ENCODE data around the gene MMP7.

MMP7 gene

GRCh38 chr11:102494216-102494615 lies 36.3 kb downstream of the MMP7 start:
- DNase-seq (ENCODE audit: low spot score), result peak; percentile 93

- peak; percentile 94 for DNase-seq (ENCODE audit: low spot score)
Observed at GRCh38 chr11:102493524-102493923, 37.0 kb downstream of the MMP7 start.

- no peak for DNase-seq (ENCODE audit: low spot score)
Observed at GRCh38 chr11:102491969-102492368, 38.6 kb downstream of the MMP7 start.

- DNase-seq (ENCODE audit: low spot score), result peak; percentile 30
Observed at GRCh38 chr11:102489186-102490145, 41.1 kb downstream of the MMP7 start.

- no peak for DNase-seq (ENCODE audit: low spot score)
Observed at GRCh38 chr11:102488208-102488607, 42.3 kb downstream of the MMP7 start.

- no peak for DNase-seq (ENCODE audit: low spot score)
Observed at GRCh38 chr11:102487214-102487613, 43.3 kb downstream of the MMP7 start.

GRCh38 chr11:102486584-102486983 lies 44.0 kb downstream of the MMP7 start:
- DNase-seq (ENCODE audit: low spot score), result no peak

- DNase-seq (ENCODE audit: low spot score), result no peak
Observed at GRCh38 chr11:102485095-102485722, 45.3 kb downstream of the MMP7 start.

- DNase-seq (ENCODE audit: low spot score), result no peak
Observed at GRCh38 chr11:102482433-102482832, 48.1 kb downstream of the MMP7 start.

GRCh38 chr11:102479733-102480132 lies 50.8 kb downstream of the MMP7 start:
- DNase-seq (ENCODE audit: low spot score), result no peak

- DNase-seq (ENCODE audit: low spot score), result no peak
Observed at GRCh38 chr11:102478673-102479299, 51.8 kb downstream of the MMP7 start.

GRCh38 chr11:102476812-102477211 lies 53.7 kb downstream of the MMP7 start:
- peak; percentile 74 for DNase-seq (ENCODE audit: low spot score)

- peak; percentile 42 for DNase-seq (ENCODE audit: low spot score)
Observed at GRCh38 chr11:102476069-102476468, 54.5 kb downstream of the MMP7 start.

GRCh38 chr11:102473543-102473942 lies 57.0 kb downstream of the MMP7 start:
- DNase-seq (ENCODE audit: low spot score), result no peak

- DNase-seq (ENCODE audit: low spot score), result no peak
Observed at GRCh38 chr11:102472127-102472526, 58.4 kb downstream of the MMP7 start.

- no peak for DNase-seq (ENCODE audit: low spot score)
Observed at GRCh38 chr11:102471474-102471873, 59.1 kb downstream of the MMP7 start.

All from kidney tubule cell (primary cell).